ENCODE measurements around the gene TXNRD1.
"Not testable (repeated sequence)": the region's sequence is repeated elsewhere in the genome, so short reads cannot be mapped to it uniquely, and the experiment has no call there.

Gene TXNRD1

DNA sequence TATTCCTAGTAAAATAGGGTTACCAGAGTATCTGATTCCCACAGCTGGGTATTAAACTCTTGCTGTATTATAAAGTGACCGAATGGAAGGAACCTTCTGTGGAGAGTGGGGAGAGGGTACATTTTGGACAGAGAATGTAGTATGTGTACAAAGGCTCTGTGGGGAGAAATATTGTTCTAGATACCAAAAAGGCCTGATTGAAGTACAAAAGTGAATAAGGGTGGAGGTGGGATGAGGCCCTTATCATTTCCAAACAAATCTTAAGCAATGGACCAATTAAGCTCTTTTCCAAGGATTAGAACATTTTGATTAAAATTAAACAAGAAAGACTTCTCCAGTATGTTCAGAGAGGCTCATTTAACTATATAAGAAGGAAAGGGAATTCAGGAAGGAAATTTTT is 108.3 kb downstream of the TXNRD1 start:
- H3K9ac ChIP-seq (ENCODE audit: low read depth, low read length), result no peak overlapping the region
- H3K27me3 ChIP-seq (ENCODE audit: insufficient read depth, low read length), result no peaks in the 10 kb centered on the region
- H3K27ac ChIP-seq (ENCODE audit: low read length), result no peak overlapping the region
- no peak overlapping the region for H3K4me3 ChIP-seq (ENCODE audit: low read length)
- H3K9me3 ChIP-seq (ENCODE audit: insufficient read depth, low read depth, low read length), result no peaks in the 10 kb centered on the region
- peaks cover 87% of the 10 kb centered on the region for H3K36me3 ChIP-seq (ENCODE audit: insufficient read depth, low read depth, low read length)
- H3K4me1 ChIP-seq (ENCODE audit: insufficient read depth, low read length), result no peaks in the 10 kb centered on the region

- not testable (repeated sequence) for H3K4me1 ChIP-seq (ENCODE audit: insufficient read depth, low read length); H3K9me3 ChIP-seq (ENCODE audit: insufficient read depth, low read depth, low read length); H3K27ac ChIP-seq (ENCODE audit: low read length); H3K4me3 ChIP-seq (ENCODE audit: low read length); H3K27me3 ChIP-seq (ENCODE audit: insufficient read depth, low read length); H3K9ac ChIP-seq (ENCODE audit: low read depth, low read length)
- peaks cover 80% of the 10 kb centered on the region for H3K36me3 ChIP-seq (ENCODE audit: insufficient read depth, low read depth, low read length)
Measured at GRCh38 chr12:104328278-104328677, 112.7 kb downstream of the TXNRD1 start.

DNA sequence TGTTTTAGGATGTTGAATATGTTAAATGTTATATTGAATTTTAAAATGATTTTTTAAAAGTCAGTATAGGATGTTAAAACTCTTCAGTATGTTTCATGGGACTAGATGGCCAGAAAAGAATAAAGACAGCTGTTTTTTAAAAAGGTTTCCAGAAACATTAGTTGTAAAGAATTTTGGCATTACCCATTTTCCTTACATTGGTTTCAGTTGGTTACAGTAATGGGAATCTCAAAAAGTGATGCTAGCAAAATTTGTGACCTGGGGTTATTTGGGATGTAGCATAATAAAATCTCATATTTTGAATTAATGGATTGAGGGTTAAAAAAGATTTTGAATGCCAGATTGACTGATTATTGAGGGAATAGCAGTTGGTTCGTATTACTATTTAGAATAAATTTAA is 113.2 kb downstream of the TXNRD1 start:
- Histone ChIP-seq H3K4me1 (ENCODE audit: insufficient read depth, low read length) (no peaks in the 10 kb centered on the region), H3K27me3 (ENCODE audit: insufficient read depth, low read length) (no peaks in the 10 kb centered on the region), H3K4me3 (ENCODE audit: low read length) (no peak overlapping the region), H3K9ac (ENCODE audit: low read depth, low read length) (no peak overlapping the region), H3K36me3 (ENCODE audit: insufficient read depth, low read depth, low read length) (peaks cover 84% of the 10 kb centered on the region), H3K9me3 (ENCODE audit: insufficient read depth, low read depth, low read length) (no peaks in the 10 kb centered on the region), H3K27ac (ENCODE audit: low read length) (no peak overlapping the region)

DNA sequence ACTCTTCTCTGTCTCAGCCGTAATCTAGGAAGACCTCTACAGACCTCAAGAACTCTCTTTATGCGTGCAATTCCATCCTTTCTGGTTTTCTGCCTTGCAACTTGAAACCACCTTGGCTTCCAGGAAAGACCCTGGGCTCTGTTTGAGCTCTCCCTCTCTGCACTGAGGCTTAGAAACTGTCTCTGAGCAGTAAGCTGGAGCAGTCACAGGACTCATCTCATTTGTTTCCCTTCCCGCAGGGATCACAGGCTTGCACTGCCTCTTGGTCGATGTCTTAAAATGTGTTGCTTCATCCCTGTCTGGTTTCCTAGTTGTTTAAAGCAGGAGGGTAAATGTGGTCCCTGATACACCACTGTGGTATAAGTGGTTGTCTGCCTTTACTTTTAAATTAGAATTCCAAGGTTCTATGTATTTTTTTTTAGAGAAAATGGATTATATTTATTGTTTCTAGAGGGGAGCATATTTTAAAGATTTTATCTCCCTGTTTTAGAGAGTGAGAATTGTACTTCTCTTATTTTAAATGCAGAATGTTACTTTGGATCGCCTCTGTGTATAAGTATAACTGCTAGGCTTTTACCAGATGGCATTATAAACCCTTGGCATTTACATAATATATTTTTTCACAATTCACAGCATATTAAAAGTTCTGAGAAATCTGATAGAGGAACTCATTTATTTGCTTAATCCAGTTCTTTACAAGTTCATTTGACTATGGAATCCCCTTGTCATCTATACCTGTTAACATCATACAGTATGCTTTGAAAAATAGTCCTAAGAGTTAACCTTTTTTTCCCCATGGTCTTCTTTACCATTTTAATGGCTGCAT is 114.3 kb downstream of the TXNRD1 start:
- H3K27ac ChIP-seq (ENCODE audit: low read length), result no peak overlapping the region

DNA sequence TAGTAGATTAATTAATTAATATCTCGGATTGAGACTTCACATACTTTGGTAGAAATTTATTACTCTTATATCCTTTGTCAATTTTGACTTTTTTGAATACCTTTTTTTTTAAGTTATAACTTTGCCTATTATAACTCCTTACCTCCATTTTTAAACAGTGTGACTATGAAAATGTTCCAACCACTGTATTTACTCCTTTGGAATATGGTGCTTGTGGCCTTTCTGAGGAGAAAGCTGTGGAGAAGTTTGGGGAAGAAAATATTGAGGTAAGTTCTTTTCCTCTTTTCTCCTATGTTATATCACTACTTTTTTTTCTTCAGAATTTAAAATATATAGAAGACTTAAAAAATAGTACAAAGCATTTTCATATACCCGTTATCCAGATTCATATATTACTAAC is 115.8 kb downstream of the TXNRD1 start:
- H3K36me3 ChIP-seq (ENCODE audit: insufficient read depth, low read depth, low read length), result peaks cover 86% of the 10 kb centered on the region
- no peak overlapping the region for H3K27ac ChIP-seq (ENCODE audit: low read length)
- no peaks in the 10 kb centered on the region for H3K9me3 ChIP-seq (ENCODE audit: insufficient read depth, low read depth, low read length)
- H3K4me3 ChIP-seq (ENCODE audit: low read length), result no peak overlapping the region
- H3K4me1 ChIP-seq (ENCODE audit: insufficient read depth, low read length), result no peaks in the 10 kb centered on the region
- H3K9ac ChIP-seq (ENCODE audit: low read depth, low read length), result no peak overlapping the region
- no peaks in the 10 kb centered on the region for H3K27me3 ChIP-seq (ENCODE audit: insufficient read depth, low read length)

More for the DNA sequence above, 114.3 kb downstream of the TXNRD1 start:
- Histone ChIP-seq H3K4me3 (ENCODE audit: low read length) (no peak overlapping the region), H3K4me1 (ENCODE audit: insufficient read depth, low read length) (no peaks in the 10 kb centered on the region), H3K9me3 (ENCODE audit: insufficient read depth, low read depth, low read length) (no peaks in the 10 kb centered on the region), H3K27me3 (ENCODE audit: insufficient read depth, low read length) (no peaks in the 10 kb centered on the region), H3K9ac (ENCODE audit: low read depth, low read length) (no peak overlapping the region), H3K36me3 (ENCODE audit: insufficient read depth, low read depth, low read length) (peaks cover 87% of the 10 kb centered on the region)

DNA sequence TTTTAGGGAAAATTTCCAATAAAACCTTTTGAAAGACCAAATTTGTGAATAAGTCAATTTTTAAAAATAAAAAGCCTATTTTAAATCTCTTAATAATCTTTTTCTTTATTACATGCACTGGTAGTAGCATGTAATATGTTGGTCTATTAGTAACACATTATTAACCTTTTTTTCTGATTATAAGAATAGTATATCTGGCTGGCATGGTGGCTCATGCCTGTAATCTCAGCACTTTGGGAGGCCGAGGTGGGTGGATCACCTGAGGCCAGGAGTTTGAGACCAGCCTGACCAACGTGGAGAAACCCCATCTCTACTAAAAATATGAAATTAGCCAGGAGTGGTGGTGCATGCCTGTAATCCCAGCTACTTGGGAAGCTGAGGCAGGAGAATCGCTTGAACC is 116.7 kb downstream of the TXNRD1 start:
- not testable (repeated sequence) for H3K27ac ChIP-seq (ENCODE audit: low read length); H3K4me3 ChIP-seq (ENCODE audit: low read length); H3K27me3 ChIP-seq (ENCODE audit: insufficient read depth, low read length); H3K9ac ChIP-seq (ENCODE audit: low read depth, low read length); H3K4me1 ChIP-seq (ENCODE audit: insufficient read depth, low read length); H3K9me3 ChIP-seq (ENCODE audit: insufficient read depth, low read depth, low read length)
- H3K36me3 ChIP-seq (ENCODE audit: insufficient read depth, low read depth, low read length), result peaks cover 86% of the 10 kb centered on the region

- no peaks in the 10 kb centered on the region for H3K9me3 ChIP-seq (ENCODE audit: insufficient read depth, low read depth, low read length)
- H3K27ac ChIP-seq (ENCODE audit: low read length), result no peak overlapping the region
- no peaks in the 10 kb centered on the region for H3K27me3 ChIP-seq (ENCODE audit: insufficient read depth, low read length)
- H3K4me3 ChIP-seq (ENCODE audit: low read length), result no peak overlapping the region
- no peak overlapping the region for H3K9ac ChIP-seq (ENCODE audit: low read depth, low read length)
- H3K4me1 ChIP-seq (ENCODE audit: insufficient read depth, low read length), result no peaks in the 10 kb centered on the region
- H3K36me3 ChIP-seq (ENCODE audit: insufficient read depth, low read depth, low read length), result peaks cover 81% of the 10 kb centered on the region
Measured at GRCh38 chr12:104333692-104334255, 118.2 kb downstream of the TXNRD1 start.

- H3K36me3 ChIP-seq (ENCODE audit: insufficient read depth, low read depth, low read length), result peaks cover 81% of the 10 kb centered on the region
- H3K27ac ChIP-seq (ENCODE audit: low read length), result no peak overlapping the region
Measured at GRCh38 chr12:104334581-104334980, 119.0 kb downstream of the TXNRD1 start.

DNA sequence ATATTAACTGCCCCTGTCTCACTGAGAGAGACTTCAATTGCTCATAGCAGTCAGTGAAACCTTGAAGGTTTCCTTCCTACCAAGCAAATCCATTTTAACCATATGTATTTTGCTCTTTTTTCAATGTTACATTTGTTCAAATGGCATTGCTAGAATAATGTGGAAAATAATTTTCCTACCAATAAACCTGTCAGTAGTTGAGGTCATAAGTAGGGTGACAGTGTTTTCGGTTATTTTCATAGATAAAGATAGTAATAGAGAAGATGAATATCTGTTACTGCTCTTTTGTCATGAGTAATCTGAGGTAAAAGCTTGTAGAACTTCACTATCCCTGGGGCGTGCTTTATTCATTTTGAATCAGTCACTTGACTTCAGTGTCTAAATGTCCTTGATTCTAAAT is 120.5 kb downstream of the TXNRD1 start:
- Histone ChIP-seq H3K27ac (ENCODE audit: low read length) (no peak overlapping the region), H3K9ac (ENCODE audit: low read depth, low read length) (no peak overlapping the region), H3K27me3 (ENCODE audit: insufficient read depth, low read length) (no peaks in the 10 kb centered on the region), H3K9me3 (ENCODE audit: insufficient read depth, low read depth, low read length) (no peaks in the 10 kb centered on the region), H3K36me3 (ENCODE audit: insufficient read depth, low read depth, low read length) (peaks cover 86% of the 10 kb centered on the region), H3K4me3 (ENCODE audit: low read length) (no peak overlapping the region), H3K4me1 (ENCODE audit: insufficient read depth, low read length) (no peaks in the 10 kb centered on the region)

More at GRCh38 chr12:104334581-104334980, 119.0 kb downstream of the TXNRD1 start:
- Histone ChIP-seq H3K4me1 (ENCODE audit: insufficient read depth, low read length) (no peaks in the 10 kb centered on the region), H3K27me3 (ENCODE audit: insufficient read depth, low read length) (no peaks in the 10 kb centered on the region), H3K9ac (ENCODE audit: low read depth, low read length) (no peak overlapping the region), H3K4me3 (ENCODE audit: low read length) (no peak overlapping the region), H3K9me3 (ENCODE audit: insufficient read depth, low read depth, low read length) (no peaks in the 10 kb centered on the region)

GRCh38 chr12:104337030-104337558 is 121.5 kb downstream of the TXNRD1 start:
- no peaks in the 10 kb centered on the region for H3K9me3 ChIP-seq (ENCODE audit: insufficient read depth, low read depth, low read length)

GRCh38 chr12:104339663-104340062 is 124.1 kb downstream of the TXNRD1 start:
- Histone ChIP-seq H3K27me3 (ENCODE audit: insufficient read depth, low read length) (no peaks in the 10 kb centered on the region), H3K27ac (ENCODE audit: low read length) (no peak overlapping the region), H3K9me3 (ENCODE audit: insufficient read depth, low read depth, low read length) (no peaks in the 10 kb centered on the region), H3K4me3 (ENCODE audit: low read length) (no peak overlapping the region), H3K4me1 (ENCODE audit: insufficient read depth, low read length) (no peaks in the 10 kb centered on the region), H3K36me3 (ENCODE audit: insufficient read depth, low read depth, low read length) (peaks cover 87% of the 10 kb centered on the region), H3K9ac (ENCODE audit: low read depth, low read length) (no peak overlapping the region)

More at GRCh38 chr12:104337030-104337558, 121.5 kb downstream of the TXNRD1 start:
- Histone ChIP-seq H3K4me1 (ENCODE audit: insufficient read depth, low read length) (no peaks in the 10 kb centered on the region), H3K27ac (ENCODE audit: low read length) (no peak overlapping the region), H3K9ac (ENCODE audit: low read depth, low read length) (no peak overlapping the region), H3K4me3 (ENCODE audit: low read length) (no peak overlapping the region), H3K36me3 (ENCODE audit: insufficient read depth, low read depth, low read length) (peaks cover 86% of the 10 kb centered on the region), H3K27me3 (ENCODE audit: insufficient read depth, low read length) (no peaks in the 10 kb centered on the region)

GRCh38 chr12:104340177-104340576 is 124.6 kb downstream of the TXNRD1 start:
- Histone ChIP-seq H3K27ac (ENCODE audit: low read length) (no peak overlapping the region), H3K4me1 (ENCODE audit: insufficient read depth, low read length) (no peaks in the 10 kb centered on the region)

More at GRCh38 chr12:104340177-104340576, 124.6 kb downstream of the TXNRD1 start:
- Histone ChIP-seq H3K36me3 (ENCODE audit: insufficient read depth, low read depth, low read length) (peaks cover 87% of the 10 kb centered on the region), H3K9ac (ENCODE audit: low read depth, low read length) (no peak overlapping the region), H3K4me3 (ENCODE audit: low read length) (no peak overlapping the region), H3K27me3 (ENCODE audit: insufficient read depth, low read length) (no peaks in the 10 kb centered on the region), H3K9me3 (ENCODE audit: insufficient read depth, low read depth, low read length) (no peaks in the 10 kb centered on the region)

All from iPS-20b (cell line).